ENCODE data around the gene SLC5A9.
"Not testable (repeated sequence)": the region's sequence is repeated elsewhere in the genome, so short reads cannot be mapped to it uniquely, and the experiment has no call there.

DNA sequence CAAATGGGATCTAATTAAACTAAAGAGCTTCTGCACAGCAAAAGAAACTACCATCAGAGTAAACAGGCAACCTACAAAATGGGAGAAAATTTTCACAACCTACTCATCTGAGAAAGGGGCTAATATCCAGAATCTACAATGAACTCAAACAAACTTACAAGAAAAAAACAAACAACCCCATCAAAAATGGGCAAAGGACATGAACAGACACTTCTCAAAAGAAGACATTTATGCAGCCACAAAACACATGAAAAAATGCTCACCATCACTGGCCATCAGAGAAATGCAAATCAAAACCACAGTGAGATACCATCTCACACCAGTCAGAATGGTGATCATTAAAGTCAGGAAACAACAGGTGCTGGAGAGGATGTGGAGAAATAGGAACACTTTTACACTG is 59.8 kb downstream of the SLC5A9 start:
- TF ChIP-seq SP2 (IDR thresholded peaks at IDR 0.05; ENCODE audit: extremely low read depth, low read depth, low read length, poor library complexity, severe bottlenecking); CUX1 (CRISPR knock-in tag; IDR thresholded peaks at IDR 0.05); MCM3 (IDR thresholded peaks at IDR 0.05); NRF1 (conservative IDR thresholded peaks at IDR 0.05 in 1 of 2, IDR thresholded peaks at IDR 0.05 in 1 of 2); YY1 (IDR thresholded peaks at IDR 0.05; ENCODE audit: borderline replicate concordance in 1 of 3, control insufficient read depth in 1 of 3, extremely low read depth in 1 of 3, insufficient read depth in 3 of 3, insufficient read length in 1 of 3, insufficient replicate concordance in 2 of 3, low read depth in 1 of 3, low read length in 2 of 3); CHD7 (IDR thresholded peaks at IDR 0.05; ENCODE audit: low read depth, low read length); CHD4 (IDR thresholded peaks at IDR 0.05; ENCODE audit: insufficient read depth, insufficient replicate concordance, low read depth, low read length, poor library complexity, severe bottlenecking); FOXA1 (IDR thresholded peaks at IDR 0.05; ENCODE audit: borderline replicate concordance); FOSL1 (tag; conservative IDR thresholded peaks at IDR 0.05); SRF (CRISPR knock-in tag; IDR thresholded peaks at IDR 0.05); GATAD2B (IDR thresholded peaks at IDR 0.05; ENCODE audit: borderline replicate concordance); TAF9B (IDR thresholded peaks at IDR 0.05; ENCODE audit: partially characterized antibody): not testable (repeated sequence)
- TF ChIP-seq, protein P1, sequence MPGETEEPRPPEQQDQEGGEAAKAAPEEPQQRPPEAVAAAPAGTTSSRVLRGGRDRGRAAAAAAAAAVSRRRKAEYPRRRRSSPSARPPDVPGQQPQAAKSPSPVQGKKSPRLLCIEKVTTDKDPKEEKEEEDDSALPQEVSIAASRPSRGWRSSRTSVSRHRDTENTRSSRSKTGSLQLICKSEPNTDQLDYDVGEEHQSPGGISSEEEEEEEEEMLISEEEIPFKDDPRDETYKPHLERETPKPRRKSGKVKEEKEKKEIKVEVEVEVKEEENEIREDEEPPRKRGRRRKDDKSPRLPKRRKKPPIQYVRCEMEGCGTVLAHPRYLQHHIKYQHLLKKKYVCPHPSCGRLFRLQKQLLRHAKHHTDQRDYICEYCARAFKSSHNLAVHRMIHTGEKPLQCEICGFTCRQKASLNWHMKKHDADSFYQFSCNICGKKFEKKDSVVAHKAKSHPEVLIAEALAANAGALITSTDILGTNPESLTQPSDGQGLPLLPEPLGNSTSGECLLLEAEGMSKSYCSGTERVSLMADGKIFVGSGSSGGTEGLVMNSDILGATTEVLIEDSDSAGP (CRISPR knock-in tag; IDR thresholded peaks at IDR 0.05): not testable (repeated sequence)
- TF ChIP-seq, protein P2, sequence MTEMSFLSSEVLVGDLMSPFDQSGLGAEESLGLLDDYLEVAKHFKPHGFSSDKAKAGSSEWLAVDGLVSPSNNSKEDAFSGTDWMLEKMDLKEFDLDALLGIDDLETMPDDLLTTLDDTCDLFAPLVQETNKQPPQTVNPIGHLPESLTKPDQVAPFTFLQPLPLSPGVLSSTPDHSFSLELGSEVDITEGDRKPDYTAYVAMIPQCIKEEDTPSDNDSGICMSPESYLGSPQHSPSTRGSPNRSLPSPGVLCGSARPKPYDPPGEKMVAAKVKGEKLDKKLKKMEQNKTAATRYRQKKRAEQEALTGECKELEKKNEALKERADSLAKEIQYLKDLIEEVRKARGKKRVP (CRISPR knock-in tag; IDR thresholded peaks at IDR 0.05): not testable (repeated sequence)
